Sciatic nerve (tissue), 2 donors: ENCODE data around the gene RNF31. TPM values are rescaled to one million over a fixed set of nuclear protein-coding genes. Genes with fewer than 3 reads are reported as not detected.
A peak's percentile ranks its signal among the peaks of the same experiment; 100 is the strongest.
"Not testable (repeated sequence)": the region's sequence is repeated elsewhere in the genome, so short reads cannot be mapped to it uniquely, and the experiment has no call there.

Source experiments
- ATAC-seq: fragments of 200-7000 bp; cut with Tn5 transposase; one replicate; pipeline ENCODE4 v1.9.1; 2020; ENCODE audit warnings: mild to moderate bottlenecking, moderate library complexity
- DNase-seq: peaks from one replicate; pipeline ENCODE4 v3.0.0-alpha.2; 2020; ENCODE audit warnings: low spot score
- intact Hi-C: fragments of 100-400 bp; cut with DNase I; formaldehyde crosslinking; loops from one replicate; pipeline ENCODE4 v1.14.2; 2022
- total RNA-seq: library from RNA; stranded (reverse); fragmentation: NEBNext Ultra II Directional; extraction: Animal tissue kit (Norgen Biotek cat#: 25700); gene quantifications from one replicate; pipeline ENCODE4 v1.2.1, GENCODE V29; 2021
- donor health status: DM: no; HTN: no; CAD: no.
- donor health status: DM: no; HTN: no; CAD: no.

RNF31 gene
- total RNA-seq: 61.5 TPM

DNA sequence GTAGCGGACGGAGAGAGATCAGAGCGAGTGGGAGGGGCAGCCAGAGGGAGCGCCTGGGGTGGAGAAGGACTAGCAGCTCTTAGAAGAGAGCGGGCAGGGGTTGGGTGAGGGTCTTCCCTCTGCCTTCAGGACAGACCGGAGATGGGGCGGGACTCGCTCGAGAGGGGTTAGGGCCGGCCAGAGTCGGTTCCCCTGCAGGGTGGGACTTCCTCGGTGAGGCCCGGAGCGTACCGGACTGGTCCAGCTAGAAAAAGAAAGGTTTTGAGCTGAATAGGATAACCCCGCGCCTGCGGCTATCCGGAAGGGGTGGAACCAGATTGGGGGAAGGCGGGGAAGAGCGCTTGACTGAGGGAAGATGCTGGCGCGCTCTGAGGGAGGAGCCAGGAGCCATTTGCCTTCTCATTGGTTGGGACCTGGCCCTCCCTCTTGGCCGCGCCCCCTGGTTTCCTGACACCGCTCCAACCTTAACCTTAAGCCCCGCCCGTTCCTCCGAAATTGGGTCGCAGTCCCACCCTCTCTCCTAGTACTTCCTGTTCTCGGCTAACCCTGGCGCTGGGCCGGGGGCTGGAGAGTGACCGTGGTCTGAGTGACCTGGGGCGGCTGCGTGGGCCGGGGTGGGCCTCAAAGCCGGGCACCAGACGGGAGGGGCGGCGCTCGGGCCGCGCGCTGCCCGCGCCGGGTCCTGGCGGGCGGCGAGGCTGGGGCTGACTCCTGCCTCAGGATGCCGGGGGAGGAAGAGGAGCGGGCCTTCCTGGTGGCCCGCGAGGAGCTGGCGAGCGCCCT, at the start of gene RNF31:
RNF31 (plus strand) TSS at position 521 of the 783 bp plus-strand sequence; CDS start at position 722, 201 bp downstream.
- DNase-seq (peak; percentile 99), ATAC-seq (peak; percentile 97)
- intact Hi-C loops: no loop called here

DNA sequence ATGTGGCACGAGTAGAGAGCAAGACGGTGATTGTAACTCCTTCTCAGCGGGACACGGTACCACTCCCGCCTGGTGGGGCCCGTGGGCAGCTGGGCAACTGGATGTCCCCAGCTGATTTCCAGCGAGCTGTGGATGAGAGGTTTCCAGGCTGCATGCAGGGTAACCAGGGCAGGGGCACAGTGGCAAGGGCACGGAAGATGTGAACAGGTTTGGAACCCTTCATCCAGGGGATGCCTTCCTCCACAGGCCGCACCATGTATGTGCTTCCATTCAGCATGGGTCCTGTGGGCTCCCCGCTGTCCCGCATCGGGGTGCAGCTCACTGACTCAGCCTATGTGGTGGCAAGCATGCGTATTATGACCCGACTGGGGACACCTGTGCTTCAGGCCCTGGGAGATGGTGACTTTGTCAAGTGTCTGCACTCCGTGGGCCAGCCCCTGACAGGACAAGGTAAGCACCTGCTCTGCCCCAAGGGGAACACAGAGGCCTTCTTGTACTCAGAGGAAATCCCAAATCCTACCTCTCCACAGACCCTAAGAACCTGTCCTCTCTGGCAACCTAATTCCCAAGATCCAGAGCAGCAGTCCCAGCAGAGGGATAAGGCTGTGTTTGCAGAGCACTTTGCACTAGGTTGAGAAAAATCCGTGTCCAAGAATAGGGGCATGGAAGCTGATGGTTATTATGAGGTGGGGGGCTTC, 48.9 kb upstream of the RNF31 start:
- intact Hi-C loops: loop anchor here (5.0 kb wide), 1 partner anchor 41 kb away; no protein-coding TSS in a partner anchor
- DNase-seq (no peak), ATAC-seq (no peak)

DNA sequence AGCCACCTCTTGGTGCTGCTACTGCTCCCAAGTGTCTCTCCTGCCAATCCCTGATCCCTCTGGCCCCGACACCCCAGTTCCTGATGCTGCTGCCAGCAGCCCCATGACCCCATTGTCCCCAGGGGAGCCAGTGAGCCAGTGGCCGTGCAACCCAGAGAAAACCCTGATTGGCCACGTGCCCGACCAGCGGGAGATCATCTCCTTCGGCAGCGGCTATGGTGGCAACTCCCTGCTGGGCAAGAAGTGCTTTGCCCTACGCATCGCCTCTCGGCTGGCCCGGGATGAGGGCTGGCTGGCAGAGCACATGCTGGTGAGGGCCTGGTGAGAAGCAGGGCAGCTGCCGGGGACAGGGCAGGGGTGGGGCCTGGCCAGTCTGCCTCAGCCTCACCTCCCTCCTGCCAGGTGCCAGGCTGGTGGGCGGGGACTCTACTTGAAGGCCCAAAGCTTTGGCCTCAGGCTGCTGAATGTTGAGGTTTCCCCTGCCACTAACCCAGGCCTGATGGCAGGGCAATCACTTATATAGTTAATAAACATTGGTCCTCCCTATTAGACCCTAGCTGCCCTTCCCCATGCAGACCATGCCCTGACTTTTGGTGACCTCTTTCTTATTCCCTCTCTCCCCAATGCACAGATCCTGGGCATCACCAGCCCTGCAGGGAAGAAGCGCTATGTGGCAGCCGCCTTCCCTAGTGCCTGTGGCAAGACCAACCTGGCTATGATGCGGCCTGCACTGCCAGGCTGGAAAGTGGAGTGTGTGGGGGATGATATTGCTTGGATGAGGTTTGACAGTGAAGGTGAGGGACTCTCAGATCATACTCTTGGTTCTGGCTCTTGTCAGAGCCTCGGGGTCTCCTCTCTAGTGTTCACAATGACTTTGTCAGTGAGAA, 48.1 kb upstream of the RNF31 start:
- intact Hi-C loops: loop anchor here (5.0 kb wide), 1 partner anchor 42 kb away; no protein-coding TSS in a partner anchor
- no peak for DNase-seq
- ATAC-seq: no peak

DNA sequence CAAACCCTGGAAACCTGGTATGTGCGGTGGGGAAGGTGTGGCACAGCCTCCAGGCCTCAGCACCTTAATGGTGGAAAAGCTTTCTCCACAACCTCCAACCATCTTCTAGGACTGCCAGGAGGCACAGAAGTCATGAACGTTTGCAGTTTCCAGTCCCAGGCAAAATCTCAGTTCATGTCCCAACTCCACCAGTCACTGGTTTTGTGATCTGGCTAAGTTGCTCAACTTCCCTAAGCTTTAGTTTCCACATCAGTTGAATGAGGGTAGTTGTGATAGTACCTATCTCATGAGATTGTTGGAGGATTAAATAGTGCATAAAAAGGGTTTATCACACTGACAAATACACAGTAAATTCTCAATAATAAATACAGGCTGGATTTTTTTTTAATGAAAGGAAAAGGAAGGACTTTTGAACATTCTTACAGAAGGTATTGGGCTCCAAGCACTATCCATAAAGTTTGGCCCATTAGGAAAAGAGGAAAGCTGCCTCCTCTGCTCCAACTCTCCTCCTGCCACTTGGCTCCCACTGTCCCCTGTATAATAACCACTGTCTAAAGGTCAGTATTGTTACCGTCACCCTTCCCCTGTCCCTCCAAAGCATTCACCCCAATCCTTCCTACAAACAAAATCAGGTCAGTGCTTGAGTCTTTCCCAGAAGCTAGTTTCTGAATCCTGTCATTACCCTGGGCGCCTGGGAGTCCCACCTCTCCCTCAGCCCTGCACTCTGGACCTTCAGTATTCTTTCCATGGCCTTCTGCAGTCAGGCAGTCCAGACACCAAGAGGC, 46.9 kb upstream of the RNF31 start:
- intact Hi-C loops: no loop called here
- no peak for DNase-seq

DNA sequence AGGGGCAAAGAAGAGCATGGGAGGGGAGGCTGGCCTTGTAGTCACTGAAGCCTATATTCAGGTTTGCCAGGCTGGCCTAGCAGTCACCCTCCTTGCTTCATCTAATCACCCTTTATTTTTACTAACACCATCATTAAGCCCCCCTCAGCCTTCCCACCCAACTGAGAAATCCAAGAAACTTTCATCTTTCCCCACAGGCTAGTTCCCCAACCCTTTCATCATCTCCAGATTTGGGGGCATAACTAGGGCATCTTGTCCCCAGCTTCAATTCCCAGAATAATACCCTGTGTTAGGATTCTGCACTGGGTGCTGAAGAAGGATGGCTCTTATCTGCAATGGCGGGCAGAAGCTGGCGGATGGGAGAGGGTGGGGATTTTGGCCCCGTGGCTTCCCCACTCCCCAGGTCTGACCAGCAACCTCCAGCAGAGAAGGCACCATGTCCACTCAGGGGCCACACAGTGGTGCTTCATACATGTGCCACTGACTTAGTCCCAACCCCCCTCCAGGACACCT, 46.3 kb upstream of the RNF31 start:
- DNase-seq (no peak), ATAC-seq (no peak)
- intact Hi-C loops: no loop called here

More for the DNA sequence above, 46.9 kb upstream of the RNF31 start:
- no peak for ATAC-seq

DNA sequence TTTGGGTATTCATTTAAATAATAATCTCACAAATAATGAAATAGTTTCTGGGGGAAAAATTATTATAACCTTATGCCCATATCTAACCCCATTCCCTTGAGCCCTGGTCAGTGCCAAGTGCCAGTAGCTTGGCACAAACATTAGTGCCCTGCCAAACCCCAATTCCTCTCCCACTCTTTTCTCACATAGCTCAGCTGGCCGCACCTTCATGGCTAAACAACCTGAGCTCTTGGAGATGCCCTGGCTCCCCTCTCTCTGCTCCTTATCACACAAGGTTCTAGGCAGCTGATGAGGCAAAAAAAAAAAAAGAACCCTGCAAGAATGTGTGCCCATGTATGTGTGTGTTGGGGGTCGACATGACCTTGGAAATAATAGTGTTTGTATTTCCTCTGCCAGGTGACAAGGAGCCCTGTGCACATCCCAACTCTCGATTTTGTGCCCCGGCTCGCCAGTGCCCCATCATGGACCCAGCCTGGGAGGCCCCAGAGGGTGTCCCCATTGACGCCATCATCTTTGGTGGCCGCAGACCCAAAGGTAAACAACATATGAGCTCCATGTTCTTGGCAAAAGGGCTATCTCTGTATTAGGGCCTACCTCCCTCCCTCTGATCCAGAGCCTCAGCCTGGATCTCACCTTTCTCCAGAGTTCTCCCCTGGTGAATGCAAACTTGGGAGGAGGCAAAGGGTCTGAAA, 44.8 kb upstream of the RNF31 start:
- DNase-seq (no peak), ATAC-seq (no peak)
- intact Hi-C loops: no loop called here

DNA sequence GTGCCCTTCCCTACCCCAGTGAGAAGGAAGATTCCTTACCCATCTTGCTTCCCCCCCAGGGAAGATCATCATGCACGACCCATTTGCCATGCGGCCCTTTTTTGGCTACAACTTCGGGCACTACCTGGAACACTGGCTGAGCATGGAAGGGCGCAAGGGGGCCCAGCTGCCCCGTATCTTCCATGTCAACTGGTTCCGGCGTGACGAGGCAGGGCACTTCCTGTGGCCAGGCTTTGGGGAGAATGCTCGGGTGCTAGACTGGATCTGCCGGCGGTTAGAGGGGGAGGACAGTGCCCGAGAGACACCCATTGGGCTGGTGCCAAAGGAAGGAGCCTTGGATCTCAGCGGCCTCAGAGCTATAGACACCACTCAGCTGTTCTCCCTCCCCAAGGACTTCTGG, 43.8 kb upstream of the RNF31 start:
- no peak for ATAC-seq
- intact Hi-C loops: no loop called here
- no peak for DNase-seq

DNA sequence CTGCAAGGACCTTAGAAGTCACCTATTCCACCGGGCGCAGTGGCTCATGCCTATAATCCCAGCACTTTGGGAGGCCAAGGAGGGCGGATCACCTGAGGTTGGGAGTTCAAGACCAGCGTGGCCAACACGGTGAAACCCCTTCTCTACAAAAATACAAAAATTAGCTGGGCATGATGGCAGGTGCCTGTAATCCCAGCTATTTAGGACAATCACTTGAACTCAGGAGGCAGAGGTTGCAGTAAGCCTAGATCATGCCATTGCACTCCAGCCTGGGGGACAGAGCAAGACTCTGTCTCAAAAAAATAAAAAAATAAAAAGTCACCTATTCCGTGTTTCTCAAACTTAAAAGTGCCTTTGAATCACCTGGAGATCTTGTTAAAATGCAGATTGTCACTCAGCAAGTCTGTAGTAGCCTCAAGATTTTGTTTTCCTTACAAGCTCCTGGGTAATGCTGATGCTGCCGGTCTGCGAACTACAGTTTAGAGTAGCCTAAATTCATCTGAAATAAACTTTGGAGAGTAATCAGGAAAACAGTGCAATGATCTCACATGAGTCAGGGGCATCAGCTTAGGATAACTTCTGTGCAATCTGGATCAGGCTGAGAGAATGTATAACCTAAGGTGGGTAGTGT, 41.6 kb upstream of the RNF31 start:
- ATAC-seq, intact Hi-C loops, DNase-seq: not testable (repeated sequence)

DNA sequence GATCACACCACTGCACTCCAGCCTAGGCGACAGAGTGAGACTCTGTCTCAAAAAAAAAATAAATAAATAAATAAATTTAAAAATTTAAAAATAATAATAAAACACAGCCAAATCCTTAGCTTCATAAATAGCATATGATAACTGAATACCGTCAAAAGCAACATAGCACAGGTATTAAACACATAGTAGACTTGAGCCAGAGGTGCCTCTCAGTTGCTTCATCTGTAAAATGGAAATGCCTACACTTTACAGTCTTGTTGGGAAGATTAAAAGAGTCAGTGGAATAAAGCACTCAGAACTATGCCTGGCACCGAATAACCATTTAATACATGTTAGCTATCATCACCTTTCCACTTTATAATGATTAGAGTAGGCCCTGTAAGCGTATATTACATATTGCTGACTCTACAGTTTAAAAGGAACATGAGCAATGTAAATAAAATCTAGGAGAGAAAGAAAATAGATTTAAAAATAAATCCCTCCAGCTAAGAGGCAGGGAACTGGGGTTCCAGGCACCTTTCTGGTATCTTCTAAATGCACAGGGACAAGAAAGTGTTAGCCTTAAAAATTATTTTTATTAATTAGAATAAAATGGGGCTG, 40.5 kb upstream of the RNF31 start:
- DNase-seq (no peak), ATAC-seq (no peak)
- intact Hi-C loops: no loop called here

DNA sequence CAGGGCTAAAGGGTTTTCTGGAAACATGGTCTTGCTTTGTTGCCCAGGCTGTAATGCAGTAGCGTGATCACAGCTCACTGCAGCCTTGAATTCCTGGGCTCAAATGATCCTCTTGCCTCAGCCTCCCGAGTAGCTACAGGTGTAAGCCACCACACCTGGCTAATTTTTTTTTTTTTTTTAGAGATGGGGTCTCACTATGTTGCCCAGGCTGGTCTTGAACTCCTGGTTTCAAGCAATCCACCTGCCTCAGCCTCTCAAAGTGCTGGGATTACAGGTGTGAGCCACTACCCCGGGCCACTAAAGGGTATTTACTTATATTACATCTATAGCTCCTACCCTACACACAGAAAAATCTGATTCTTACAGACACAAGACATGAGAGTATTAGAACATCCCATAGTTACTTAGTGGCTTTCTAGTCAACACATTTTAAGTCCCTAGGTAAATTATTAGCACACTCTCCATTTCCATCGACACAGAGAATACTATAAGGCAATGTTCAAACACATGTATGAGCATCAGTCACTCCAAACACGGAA, 38.9 kb upstream of the RNF31 start:
- ATAC-seq (no peak), DNase-seq (no peak)
- intact Hi-C loops: no loop called here

DNA sequence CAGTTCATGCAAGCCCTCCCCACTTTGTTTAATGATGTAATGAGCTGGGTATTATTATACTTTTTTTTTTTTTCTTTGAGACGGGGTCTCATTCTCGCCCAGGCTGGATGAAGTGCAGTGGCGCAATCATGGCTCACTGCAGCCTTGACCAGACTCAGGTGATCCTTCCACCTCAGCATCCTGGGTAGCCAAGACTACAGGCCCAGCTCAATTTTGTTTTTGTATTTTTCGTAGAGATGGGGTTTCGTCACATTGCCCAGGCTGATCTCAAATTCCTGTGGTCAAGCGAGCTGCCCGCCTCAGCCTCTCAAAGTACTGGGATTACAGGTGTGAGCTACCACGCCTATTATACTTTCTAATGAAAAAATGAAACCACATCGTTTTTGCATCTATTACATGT, 37.2 kb upstream of the RNF31 start:
- ATAC-seq (no peak), DNase-seq (no peak)
- intact Hi-C loops: no loop called here

DNA sequence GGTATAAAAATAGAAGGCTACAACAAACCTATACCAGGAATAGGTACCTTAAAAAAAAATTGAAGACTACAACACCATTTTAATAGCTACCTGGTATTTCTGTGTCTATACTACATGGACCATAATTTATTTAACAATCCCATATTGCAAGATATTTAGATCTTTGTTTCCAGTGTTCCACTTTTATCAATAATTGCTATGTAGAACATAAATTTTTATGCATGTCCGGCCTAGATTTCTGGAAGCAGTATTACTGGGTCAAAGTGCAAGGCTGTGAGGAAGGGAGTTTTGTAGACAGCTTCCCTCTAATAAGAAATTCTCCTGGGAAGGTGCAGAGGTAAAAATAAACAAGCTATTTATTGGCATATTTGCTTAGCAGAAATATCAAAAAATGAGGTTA, 36.8 kb upstream of the RNF31 start:
- intact Hi-C loops: no loop called here
- DNase-seq (no peak), ATAC-seq (no peak)

DNA sequence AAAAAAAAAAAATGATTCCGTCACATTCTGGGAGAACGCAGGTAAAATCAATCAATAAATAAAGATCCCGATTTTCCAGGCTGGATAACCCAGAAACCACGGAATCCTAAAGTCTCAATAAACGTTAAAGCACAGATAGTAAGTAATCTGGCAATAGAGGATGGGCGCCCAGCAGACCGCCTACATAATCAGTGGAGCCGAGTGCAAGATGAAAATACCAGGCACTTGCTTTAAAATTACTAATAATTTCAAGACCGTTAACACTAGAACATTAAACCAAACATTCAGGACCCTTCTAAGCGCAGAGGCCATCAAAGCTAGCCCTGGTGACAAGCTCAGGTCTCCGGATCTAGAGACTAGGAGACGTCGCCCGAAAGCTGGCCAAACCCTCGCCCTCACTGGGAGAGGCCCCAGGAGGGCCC, 33.9 kb upstream of the RNF31 start:
- intact Hi-C loops: no loop called here
- DNase-seq: no peak
- ATAC-seq: no peak

DNA sequence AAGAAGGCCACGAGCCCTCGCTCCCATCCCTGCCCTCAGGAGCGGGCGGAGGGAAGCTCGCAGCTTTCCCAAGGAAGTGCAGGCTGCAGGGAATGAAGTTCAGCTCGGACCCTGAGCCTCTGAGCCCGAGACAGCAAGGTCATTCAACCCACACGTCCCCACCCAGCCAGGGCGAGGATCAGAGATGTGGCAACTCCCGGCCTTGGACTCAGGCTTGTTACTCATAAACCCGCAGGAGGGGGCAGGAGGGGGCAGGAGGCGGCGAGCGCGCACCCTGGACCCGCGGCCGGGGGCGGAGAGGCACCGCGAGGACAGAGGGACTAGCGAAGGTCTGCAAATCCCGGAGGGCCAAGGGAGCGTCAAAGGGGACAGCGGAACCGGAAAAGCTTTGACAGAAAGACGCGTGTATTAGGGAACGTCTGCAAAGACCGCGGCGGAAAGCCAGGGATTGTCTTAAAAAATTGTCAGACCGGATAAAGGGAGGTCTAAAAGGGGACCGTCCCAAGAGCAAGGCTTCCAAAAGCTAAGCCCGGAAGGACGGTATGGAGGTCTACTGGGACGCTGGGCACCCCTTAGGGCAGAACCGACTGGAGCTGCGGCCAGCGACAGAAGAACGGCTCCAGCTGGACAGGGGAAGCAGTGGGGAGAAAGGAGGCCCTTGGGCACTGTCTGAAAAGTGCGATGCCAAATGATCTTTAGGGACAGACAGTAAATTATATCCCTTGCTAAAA, 33.3 kb upstream of the RNF31 start:
- ATAC-seq (peak; percentile 59), DNase-seq (peak; percentile 89)
- intact Hi-C loops: no loop called here

DNA sequence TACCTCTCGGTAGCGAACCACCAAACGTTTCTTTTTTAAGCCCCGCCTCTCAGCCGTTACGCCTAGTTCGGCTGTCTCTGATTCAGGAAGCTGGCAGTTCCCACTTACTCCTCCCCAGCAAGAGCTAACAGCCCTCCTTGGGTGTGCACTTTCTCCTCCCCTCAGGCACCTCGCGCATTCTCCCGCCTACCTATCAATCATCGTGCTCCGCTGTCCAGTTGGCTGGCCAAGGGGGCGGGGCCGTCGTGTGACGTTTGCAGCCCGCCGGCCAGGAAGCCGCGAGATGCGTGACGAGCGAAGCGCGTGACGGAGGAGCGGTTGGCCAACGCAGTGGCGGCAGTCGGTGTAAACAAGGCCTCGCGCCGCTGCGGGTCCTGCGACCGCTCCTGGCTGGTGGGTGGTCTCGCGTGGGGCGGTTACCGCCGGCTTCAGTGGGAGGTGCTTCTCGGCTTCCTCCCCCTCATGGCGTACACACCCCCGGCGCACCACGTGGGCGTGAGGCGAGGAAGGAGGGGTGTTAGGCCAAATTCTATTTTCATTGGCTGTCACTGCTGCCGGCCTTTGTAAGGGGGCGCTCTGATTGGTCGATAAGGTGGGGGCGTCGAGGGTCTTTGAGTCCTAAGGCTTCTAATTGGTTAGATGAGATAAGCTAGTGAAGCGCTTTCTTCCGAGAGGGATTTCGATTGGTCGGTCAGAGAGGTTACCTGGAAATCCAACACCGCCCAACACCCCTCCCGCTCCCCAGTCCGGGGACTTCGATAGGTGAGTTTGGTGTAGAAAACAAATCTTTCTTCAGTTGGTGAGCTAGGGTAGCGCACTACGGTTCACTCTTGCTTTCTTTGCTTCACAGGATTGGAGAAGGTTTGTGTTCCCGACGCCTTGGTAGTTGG, 32.5 kb upstream of the RNF31 start, which contains the start of the genes DCAF11 and NRL:
DCAF11 (plus strand) TSS at position 246 of the 890 bp plus-strand sequence. CDS start 818 bp downstream, outside the sequence.
NRL (minus strand) TSS at position 418 of the 890 bp plus-strand sequence. CDS start 32,101 bp downstream, outside the sequence.
- intact Hi-C loops: no loop called here
- peak; percentile 99 for DNase-seq
- ATAC-seq: peak; percentile 97
